K562 (cell line): Measurements from ENCODE around the gene UFC1.

ENCODE experiments used
- ATF2 ChIP-seq: sonication (generic); formaldehyde crosslinking; IDR thresholded peaks from 2 replicates; pipeline ENCODE4 v1.8.1; 2022; ENCODE audit warnings: missing genetic modification reagents
- BHLHE40 ChIP-seq: IDR thresholded peaks from 2 replicates; pipeline ENCODE4 v1.6.1; 2011; ENCODE audit warnings: low read length, improper control_type of control experiment
- BRF2 ChIP-seq: IDR thresholded peaks from 3 replicates; pipeline ENCODE4 v1.6.1; 2011; ENCODE audit warnings: borderline replicate concordance, mild to moderate bottlenecking; ENCODE audit not compliant: insufficient read length, insufficient read depth
- CEBPG ChIP-seq, 3 experiments: fragments of 200-800 bp in 1 of 3; sonication (Bioruptor generic) in 1 of 3; sonication (generic) in 1 of 3; formaldehyde crosslinking in 1 of 3; IDR thresholded peaks in 2 of 3; conservative IDR thresholded peaks in 1 of 3; 2 replicates each; pipeline versions ENCODE4 v1.6.1 to v1.8.0; 2016 to 2022; ENCODE audit warnings: missing compliant biosample characterization in 2 of 3, missing genetic modification characterization in 2 of 3, mild to moderate bottlenecking in 1 of 3, missing genetic modification reagents in 1 of 3
- CGGBP1 ChIP-seq: fragments of 250-450 bp; sonication (Bioruptor Pico); IDR thresholded peaks from 2 replicates; pipeline ENCODE4 v1.9.0; 2021; ENCODE audit warnings: mild to moderate bottlenecking
- CTCF ChIP-seq, 3 experiments: IDR thresholded peaks in 2 of 3; conservative IDR thresholded peaks in 1 of 3; 2 replicates each; pipeline ENCODE4 v1.5.1; 2011 to 2012; ENCODE audit warnings: low read length in 3 of 3, mild to moderate bottlenecking in 3 of 3, control low read depth in 2 of 3, improper control_type of control experiment in 1 of 3, inconsistent platforms in 1 of 3, low read depth in 1 of 3, mixed read lengths in 1 of 3, moderate library complexity in 1 of 3; ENCODE audit not compliant: insufficient read depth in 2 of 3
- NFE2L1 ChIP-seq: fragments of 450-650 bp; IDR thresholded peaks from 2 replicates; pipeline ENCODE4 v1.6.1; 2016; ENCODE audit warnings: missing genetic modification characterization, low read depth, mild to moderate bottlenecking, missing compliant biosample characterization, moderate library complexity, borderline replicate concordance
- PBX2 ChIP-seq, 2 experiments: IDR thresholded peaks in 1 of 2; conservative IDR thresholded peaks in 1 of 2; 2 replicates each; pipeline ENCODE4 v1.6.1; 2016; ENCODE audit warnings: low read depth in 2 of 2, mild to moderate bottlenecking in 1 of 2, missing compliant biosample characterization in 1 of 2, missing genetic modification characterization in 1 of 2, moderate library complexity in 1 of 2
- RBM34 ChIP-seq: fragments of 200-400 bp; formaldehyde crosslinking; IDR thresholded peaks from 2 replicates; pipeline ENCODE4 v1.6.1; 2018; ENCODE audit warnings: low read length, borderline replicate concordance; ENCODE audit not compliant: insufficient read depth
- RERE ChIP-seq: sonication (generic); formaldehyde crosslinking; IDR thresholded peaks from 2 replicates; pipeline ENCODE4 v1.8.0; 2023; ENCODE audit warnings: missing genetic modification reagents, mild to moderate bottlenecking, borderline replicate concordance
- TAF1 ChIP-seq: IDR thresholded peaks from 2 replicates; pipeline ENCODE4 v1.6.1; 2011; ENCODE audit warnings: mild to moderate bottlenecking, low read length, moderate library complexity; ENCODE audit not compliant: insufficient read depth, control insufficient read depth, severe bottlenecking; ENCODE audit errors: extremely low read depth
- ZBED1 ChIP-seq: IDR thresholded peaks from 2 replicates; pipeline ENCODE4 v1.6.1; 2014
- ZNF274 ChIP-seq: IDR thresholded peaks from 2 replicates; pipeline ENCODE4 v1.6.1; 2011; ENCODE audit warnings: low read depth, mild to moderate bottlenecking, low read length, moderate library complexity, borderline replicate concordance

- TF ChIP-seq ATF2: no peak
- TF ChIP-seq BRF2: no peak
- TF ChIP-seq TAF1: no peak
- no peak for TF ChIP-seq RERE (CRISPR knock-in tag)
- no peak for TF ChIP-seq ZBED1
- no peak for TF ChIP-seq NFE2L1 (tag)
- TF ChIP-seq BHLHE40: no peak
- TF ChIP-seq ZNF274: no peak
- TF ChIP-seq CGGBP1 (CRISPR knock-in tag): no peak
- no peak for TF ChIP-seq RBM34
- TF ChIP-seq CEBPG (CRISPR knock-in tag; IDR thresholded peaks at IDR 0.05): no peak
- no peak for TF ChIP-seq CEBPG (tag; conservative IDR thresholded peaks at IDR 0.05 in 1 of 2, IDR thresholded peaks at IDR 0.05 in 1 of 2)
- no peak for TF ChIP-seq PBX2 (CRISPR knock-in tag; IDR thresholded peaks at IDR 0.05; ENCODE audit: low read depth)
- no peak for TF ChIP-seq PBX2 (tag; conservative IDR thresholded peaks at IDR 0.05; ENCODE audit: low read depth)
- no peak for TF ChIP-seq CTCF (IDR thresholded peaks at IDR 0.05 in 2 of 3, conservative IDR thresholded peaks at IDR 0.05 in 1 of 3; ENCODE audit: insufficient read depth in 2 of 3, low read depth in 1 of 3, low read length in 3 of 3)
These were observed 44.6 kb downstream of the UFC1 start for GRCh38 chr1:161198194-161198896.
